Skeletal muscle cell (primary cell): ENCODE measurements around the gene ENOX2.

ENCODE experiments used
- DNase-seq: peaks from one replicate; pipeline ENCODE4 v3.0.0-alpha.2; 2010; ENCODE audit warnings: low read depth
- H3K4me3 ChIP-seq: 2 replicates; pipeline ENCODE4 v1.5.1; 2011; ENCODE audit warnings: low read depth, mild to moderate bottlenecking, control low read depth, low read length, moderate library complexity

Gene ENOX2

DNA sequence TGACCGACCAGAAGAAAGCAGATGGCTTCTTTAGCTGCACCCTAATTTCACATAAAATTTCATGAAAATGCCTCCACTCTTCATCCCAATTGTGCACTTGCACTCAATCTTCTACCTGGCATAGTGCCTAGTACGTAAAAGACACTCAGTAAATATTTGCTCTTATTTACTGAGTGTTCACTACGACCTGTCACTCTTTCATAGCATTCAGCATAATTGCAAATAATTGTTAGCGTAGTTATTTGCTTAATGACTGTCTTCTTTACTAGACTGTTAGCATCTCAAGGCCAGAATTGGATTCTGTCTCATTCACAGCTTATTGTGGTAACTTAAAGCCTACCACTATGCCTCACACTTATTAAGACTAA is 130.2 kb downstream of the ENOX2 start:
- DNase-seq: no peak

DNA sequence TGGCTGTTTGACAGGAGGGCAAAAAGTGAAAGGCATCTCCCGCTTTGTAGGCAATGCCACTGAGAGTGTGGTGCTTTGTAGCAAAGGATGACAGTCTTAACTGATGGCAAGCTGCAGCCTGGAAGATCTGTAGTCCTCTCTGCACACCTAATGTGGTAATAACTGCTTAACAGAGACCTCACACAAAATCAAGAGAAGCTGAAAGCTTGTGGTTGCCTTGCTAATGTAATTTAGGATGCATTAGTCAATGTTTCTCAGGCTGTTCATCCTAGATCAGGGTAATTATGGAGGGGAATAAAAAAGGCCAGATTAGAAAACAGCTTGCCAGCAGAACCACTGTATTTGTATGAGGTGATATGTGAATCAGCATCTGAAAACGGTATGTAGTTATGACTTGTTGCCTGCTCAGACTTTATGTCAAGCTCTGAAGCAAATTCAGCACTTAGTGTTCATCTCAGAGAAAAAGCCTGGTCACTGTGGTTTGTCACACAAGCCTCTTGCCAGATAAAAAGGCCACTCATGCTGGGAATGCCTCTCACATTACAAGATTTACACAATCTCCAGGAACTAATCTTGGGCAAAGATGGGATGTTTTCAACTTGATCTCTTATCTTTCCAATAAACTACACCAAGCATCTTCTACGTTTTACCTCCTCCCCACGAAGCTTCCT is 130.8 kb downstream of the ENOX2 start:
- DNase-seq: peak; percentile 54
- no peak overlapping the region for H3K4me3 ChIP-seq

More for the DNA sequence above, 130.2 kb downstream of the ENOX2 start:
- no peak overlapping the region for H3K4me3 ChIP-seq

DNA sequence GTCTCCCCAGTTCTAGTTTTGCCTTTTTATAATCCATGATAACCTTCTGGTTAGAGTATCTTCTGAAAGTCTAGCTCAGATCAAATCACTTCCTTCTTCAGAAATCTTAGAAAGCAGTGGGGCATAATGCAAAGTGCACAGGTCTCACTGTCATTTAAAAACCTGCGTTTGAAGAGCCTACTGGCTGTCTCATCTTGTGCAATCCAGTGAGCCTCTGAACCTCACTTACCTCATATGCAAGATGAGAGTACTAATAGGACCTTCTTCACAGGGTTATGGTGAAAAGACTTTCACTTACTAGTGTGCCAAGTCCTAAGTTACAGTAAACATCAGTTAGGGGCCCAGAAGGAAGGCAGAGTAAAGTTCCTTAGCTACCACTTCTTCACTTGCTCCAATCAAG is 131.4 kb downstream of the ENOX2 start:
- DNase-seq: no peak
- H3K4me3 ChIP-seq: no peak overlapping the region

GRCh38 chrX:130771230-130771629 is 131.8 kb downstream of the ENOX2 start:
- no peak for DNase-seq
- no peak overlapping the region for H3K4me3 ChIP-seq

- peak; percentile 79 for DNase-seq
- no peak overlapping the region for H3K4me3 ChIP-seq
Observed at GRCh38 chrX:130770615-130771014, 132.4 kb downstream of the ENOX2 start.

DNA sequence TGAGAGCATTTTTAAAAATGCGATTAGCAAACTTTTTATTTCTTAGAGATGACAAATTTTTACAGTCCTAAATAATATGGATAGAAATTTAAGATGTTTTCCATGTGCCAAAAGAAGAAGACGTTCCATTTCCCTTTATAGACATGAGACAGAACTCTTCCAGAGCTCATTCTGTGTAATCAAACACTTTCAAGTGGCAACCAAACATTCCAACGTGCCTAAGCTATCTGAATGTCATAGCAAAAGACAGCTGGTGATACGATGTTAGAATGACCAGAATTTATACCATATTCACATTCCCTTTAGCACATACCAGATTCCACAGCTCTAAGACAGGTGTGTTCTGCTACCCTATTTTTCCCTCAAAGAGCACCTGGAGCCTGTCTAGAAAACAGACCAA is 133.2 kb downstream of the ENOX2 start:
- H3K4me3 ChIP-seq: no peak overlapping the region
- DNase-seq: no peak

DNA sequence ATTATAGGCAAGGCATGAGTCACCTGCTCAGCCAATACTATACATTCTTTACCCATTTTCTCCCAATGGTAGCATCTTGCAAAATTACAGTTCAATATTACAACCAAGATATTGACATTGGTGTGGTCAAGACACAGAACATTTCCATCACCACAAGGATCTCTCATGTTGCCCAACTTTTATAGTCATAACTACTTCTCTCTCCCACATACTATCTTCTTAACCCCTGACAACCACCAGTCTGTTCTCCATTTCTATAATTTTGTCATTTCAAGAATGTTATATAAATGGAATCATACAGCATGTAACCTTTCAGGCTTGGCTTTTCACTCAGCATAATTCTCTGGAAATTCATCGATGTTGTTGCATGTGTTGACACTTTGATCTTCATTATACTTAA is 144.9 kb downstream of the ENOX2 start:
- no peak for DNase-seq
- H3K4me3 ChIP-seq: no peak overlapping the region

DNA sequence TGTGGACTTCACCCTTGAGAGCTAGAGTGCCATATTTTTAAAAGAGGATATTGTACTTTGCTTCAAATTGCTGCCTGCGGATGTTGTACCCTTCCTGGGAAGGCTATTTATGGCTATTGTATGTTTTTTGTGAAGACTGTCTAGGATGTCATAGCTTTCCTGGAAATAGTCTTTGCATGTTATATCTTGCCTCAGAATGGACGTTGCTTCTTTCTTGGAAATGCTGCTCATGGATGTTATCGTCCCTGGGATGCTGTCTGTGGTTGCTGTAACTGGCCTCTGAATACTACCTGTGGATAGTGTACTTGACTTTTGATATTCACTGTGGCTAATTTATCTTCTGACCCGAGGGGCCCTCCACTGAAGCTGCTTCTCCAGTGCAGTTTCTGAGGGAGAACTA is 146.8 kb downstream of the ENOX2 start:
- no peak overlapping the region for H3K4me3 ChIP-seq
- DNase-seq: no peak

GRCh38 chrX:130754353-130754752 is 148.7 kb downstream of the ENOX2 start:
- H3K4me3 ChIP-seq: no peak overlapping the region
- no peak for DNase-seq

GRCh38 chrX:130746709-130747342 is 156.2 kb downstream of the ENOX2 start:
- no peak for DNase-seq
- H3K4me3 ChIP-seq: no peak overlapping the region

GRCh38 chrX:130746077-130746476 is 156.9 kb downstream of the ENOX2 start:
- DNase-seq: no peak
- H3K4me3 ChIP-seq: no peak overlapping the region

DNA sequence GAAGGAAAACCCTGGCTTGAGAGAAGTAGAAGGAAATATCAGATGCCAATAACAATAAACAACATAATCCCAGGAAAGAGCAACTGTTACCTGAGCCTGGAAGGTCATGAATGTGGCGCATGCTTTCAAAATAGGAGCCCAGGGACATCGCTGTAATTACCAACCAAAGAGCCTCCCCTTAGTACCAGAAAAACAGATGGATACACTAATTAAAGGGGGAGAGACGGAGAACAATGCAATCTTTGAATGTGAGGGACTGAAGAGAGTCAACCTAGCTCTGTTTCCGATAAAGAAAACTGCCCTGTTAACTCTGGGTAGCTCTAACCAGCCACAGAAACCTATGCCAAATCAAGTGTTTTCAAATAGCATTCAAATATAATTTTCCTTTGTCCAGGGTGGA is 161.4 kb downstream of the ENOX2 start:
- H3K4me3 ChIP-seq: no peak overlapping the region
- no peak for DNase-seq

- no peak for DNase-seq
- H3K4me3 ChIP-seq: no peak overlapping the region
Observed at GRCh38 chrX:130741151-130741550, 161.9 kb downstream of the ENOX2 start.

- no peak for DNase-seq
- H3K4me3 ChIP-seq: no peak overlapping the region
Observed at GRCh38 chrX:130738638-130739195, 164.3 kb downstream of the ENOX2 start.

- no peak overlapping the region for H3K4me3 ChIP-seq
- no peak for DNase-seq
Observed at GRCh38 chrX:130734713-130735112, 168.3 kb downstream of the ENOX2 start.

GRCh38 chrX:130728208-130728607 is 174.8 kb downstream of the ENOX2 start:
- H3K4me3 ChIP-seq: no peak overlapping the region
- DNase-seq: no peak

- DNase-seq: peak; percentile 55
- no peak overlapping the region for H3K4me3 ChIP-seq
Observed at GRCh38 chrX:130726661-130727060, 176.3 kb downstream of the ENOX2 start.

GRCh38 chrX:130725519-130725918 is 177.5 kb downstream of the ENOX2 start:
- no peak overlapping the region for H3K4me3 ChIP-seq
- no peak for DNase-seq

DNA sequence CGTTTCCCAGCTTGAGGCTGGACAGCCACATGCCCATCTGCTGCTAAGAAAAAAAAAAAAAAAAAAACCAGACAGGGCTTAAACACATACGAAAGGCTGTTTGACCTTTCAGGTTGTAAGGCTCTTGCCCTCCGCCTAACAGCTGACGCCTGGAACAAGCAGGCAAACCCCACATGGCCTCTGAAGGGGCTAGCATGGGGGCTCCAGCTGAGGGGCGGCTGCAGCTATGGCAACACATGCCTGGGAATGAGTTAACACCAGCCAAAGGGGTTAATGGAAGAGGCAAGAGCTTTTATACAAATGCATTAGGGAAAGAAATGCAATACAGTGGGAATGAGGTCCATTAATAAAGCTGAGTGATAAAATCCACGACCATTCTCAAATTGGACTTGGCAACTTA is 183.6 kb downstream of the ENOX2 start:
- DNase-seq: no peak

DNA sequence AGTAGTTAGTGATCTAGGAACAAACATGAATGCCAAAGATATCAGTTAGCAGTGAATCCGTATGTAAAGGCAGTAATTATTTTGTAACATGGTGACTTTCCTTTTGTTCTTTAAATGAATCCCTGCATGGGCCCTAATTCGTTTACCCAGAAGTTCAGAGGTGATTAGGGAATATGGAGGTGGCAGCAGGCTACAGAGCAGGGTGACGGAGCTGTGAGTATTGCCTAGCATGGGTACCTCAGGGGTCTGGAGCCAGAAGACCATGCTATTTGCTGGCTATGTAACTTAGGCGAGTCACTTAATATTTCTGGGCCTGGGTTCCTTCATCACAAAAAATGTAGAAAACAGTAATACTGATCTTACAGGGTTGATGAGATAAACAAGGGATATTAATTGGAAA is 184.9 kb downstream of the ENOX2 start:
- H3K4me3 ChIP-seq: no peak overlapping the region
- no peak for DNase-seq

More for the DNA sequence above, 183.6 kb downstream of the ENOX2 start:
- no peak overlapping the region for H3K4me3 ChIP-seq

- H3K4me3 ChIP-seq: no peak overlapping the region
- DNase-seq: no peak
Observed at GRCh38 chrX:130716781-130717413, 186.1 kb downstream of the ENOX2 start.
